Measurements from ENCODE around the gene NHEJ1. TPM values are rescaled to one million over a fixed set of nuclear protein-coding genes. Genes with fewer than 3 reads are reported as not detected.

The NHEJ1 gene
- total and polyA plus RNA-seq, 2 of the 13 experiments (the other 11 are each of a cell fraction or from before 2014, with no cell fraction given): 30.0 to 30.7 TPM

GRCh38 chr2:219207884-219208740 is 47.5 kb upstream of the NHEJ1 start (continued):
- TF ChIP-seq ZBTB14 (CRISPR knock-in tag; IDR thresholded peaks at IDR 0.05): no peak; the same call in 1 of the 2 replicates
- no peak for TF ChIP-seq LRRFIP1 (CRISPR knock-in tag; conservative IDR thresholded peaks at IDR 0.05)
- no peak for TF ChIP-seq ZNF256 (CRISPR knock-in tag; conservative IDR thresholded peaks at IDR 0.05)
- peak; percentile 74; the same call in 1 of the 2 replicates for TF ChIP-seq EHMT2 (IDR thresholded peaks at IDR 0.05; ENCODE audit: borderline replicate concordance, low read depth, low read length)
- peak; percentile 76; the same call in 1 of the 2 replicates for TF ChIP-seq HNRNPL (IDR thresholded peaks at IDR 0.05; ENCODE audit: low read depth, low read length)
- no peak for TF ChIP-seq SRSF4 (IDR thresholded peaks at IDR 0.05; ENCODE audit: low read depth, low read length, poor library complexity, severe bottlenecking)
- TF ChIP-seq ZBTB20 (CRISPR knock-in tag; IDR thresholded peaks at IDR 0.05; ENCODE audit: borderline replicate concordance, low read depth): 0 out of 2 replicates have a peak, but pooled peaks have one; percentile 33
- no peak for TF ChIP-seq KDM5B (CRISPR knock-in tag; IDR thresholded peaks at IDR 0.05; ENCODE audit: borderline replicate concordance)
- no peak for TF ChIP-seq PCBP2 (optimal IDR thresholded peaks at IDR 0.05; ENCODE audit: low read depth, low read length, poor library complexity, severe bottlenecking)
- no peak for TF ChIP-seq TBP (CRISPR knock-in tag; IDR thresholded peaks at IDR 0.05)
- no peak for TF ChIP-seq CENPT (CRISPR knock-in tag; IDR thresholded peaks at IDR 0.05; ENCODE audit: low read depth)
- 0 out of 2 replicates have a peak, but pooled peaks have one; percentile 40 for TF ChIP-seq AKAP8 (CRISPR knock-in tag; IDR thresholded peaks at IDR 0.05)
- no peak for TF ChIP-seq BRD4 (CRISPR knock-in tag; IDR thresholded peaks at IDR 0.05)
- 0 out of 2 replicates have a peak, but pooled peaks have one; percentile 38 for TF ChIP-seq NR2C2 (CRISPR knock-in tag; IDR thresholded peaks at IDR 0.05; ENCODE audit: borderline replicate concordance)
- TF ChIP-seq NFYC (CRISPR knock-in tag; IDR thresholded peaks at IDR 0.05): 0 out of 2 replicates have a peak, but pooled peaks have one; percentile 24
- no peak for TF ChIP-seq JUNB (CRISPR knock-in tag; IDR thresholded peaks at IDR 0.05; ENCODE audit: borderline replicate concordance)
- TF ChIP-seq ZNF672 (CRISPR knock-in tag; IDR thresholded peaks at IDR 0.05): no peak
- 0 out of 2 replicates have a peak, but pooled peaks have one; percentile 55 for TF ChIP-seq SIX1 (CRISPR knock-in tag; IDR thresholded peaks at IDR 0.05; ENCODE audit: borderline replicate concordance)
- peak; percentile 75; the same call in 1 of the 2 replicates for TF ChIP-seq DPF2 (CRISPR knock-in tag; IDR thresholded peaks at IDR 0.05; ENCODE audit: borderline replicate concordance, low read depth)
- no peak; the same call in 1 of the 2 replicates for TF ChIP-seq ZNF605 (CRISPR knock-in tag; IDR thresholded peaks at IDR 0.05)
- TF ChIP-seq ZNF513 (CRISPR knock-in tag; conservative IDR thresholded peaks at IDR 0.05): no peak
- TF ChIP-seq ZNF839 (CRISPR knock-in tag; IDR thresholded peaks at IDR 0.05; ENCODE audit: borderline replicate concordance): no peak
- TF ChIP-seq THAP8 (CRISPR knock-in tag; IDR thresholded peaks at IDR 0.05; ENCODE audit: borderline replicate concordance): no peak

All from HepG2 (cell line).